Kidney epithelial cell (primary cell): ENCODE measurements around the gene LIPT1. TPM values are rescaled to one million over a fixed set of nuclear protein-coding genes. Genes with fewer than 3 reads are reported as not detected.

Source experiments
- DNase-seq: peaks from one replicate; pipeline ENCODE4 v3.0.0-alpha.2; 2010; ENCODE audit warnings: low read depth
- H3K27me3 ChIP-seq: 2 replicates; pipeline ENCODE4 v1.6.0; 2011; ENCODE audit warnings: low read length; ENCODE audit not compliant: control insufficient read depth, insufficient read depth
- H3K36me3 ChIP-seq: 2 replicates; pipeline ENCODE4 v1.5.1; 2011; ENCODE audit warnings: low read length; ENCODE audit not compliant: control insufficient read depth, insufficient read depth
- H3K4me3 ChIP-seq: 2 replicates; pipeline ENCODE4 v1.5.1; 2011; ENCODE audit warnings: low read depth, mild to moderate bottlenecking, control low read depth, low read length
- CTCF ChIP-seq: IDR thresholded peaks from 2 replicates; pipeline ENCODE4 v1.5.1; 2011; ENCODE audit warnings: mild to moderate bottlenecking, moderate library complexity, low read length, control low read depth, inconsistent platforms; ENCODE audit not compliant: insufficient read depth, poor library complexity, severe bottlenecking
- total RNA-seq: library from RNA; depleted of rRNA; stranded (reverse); fragments of >200 nt; gene quantifications from 2 replicates; pipeline ENCODE4 v1.2.3, GENCODE V29; 2015

LIPT1 gene
- total RNA-seq, 1 donor from 2014 or later = 4.5 TPM

GRCh38 chr2:99150706-99151105, 4.1 kb upstream of the LIPT1 start:
- Histone ChIP-seq H3K4me3 (no peak overlapping the region), H3K36me3 (no peaks in the 10 kb centered on the region), H3K27me3 (no peaks in the 10 kb centered on the region)
- no peak for TF ChIP-seq CTCF
- DNase-seq = no peak

- Histone ChIP-seq H3K27me3 (no peaks in the 10 kb centered on the region), H3K4me3 (no peak overlapping the region), H3K36me3 (no peaks in the 10 kb centered on the region)
- TF ChIP-seq CTCF = no peak
- no peak for DNase-seq
Observed at GRCh38 chr2:99152199-99152895, 2.4 kb upstream of the LIPT1 start.

- H3K36me3 ChIP-seq = no peaks in the 10 kb centered on the region
- no peak for DNase-seq
Observed at GRCh38 chr2:99153921-99154604, 704 bp upstream of the LIPT1 start.

GRCh38 chr2:99156891-99157290, 2.1 kb downstream of the LIPT1 start:
- Histone ChIP-seq H3K4me3 (no peak overlapping the region), H3K36me3 (no peaks in the 10 kb centered on the region), H3K27me3 (no peaks in the 10 kb centered on the region)
- TF ChIP-seq CTCF = no peak
- no peak for DNase-seq

More at GRCh38 chr2:99153921-99154604, 704 bp upstream of the LIPT1 start:
- Histone ChIP-seq H3K4me3 (peak overlapping the region; percentile 76), H3K27me3 (no peaks in the 10 kb centered on the region)
- no peak for TF ChIP-seq CTCF

- no peak for TF ChIP-seq CTCF
- DNase-seq = no peak
- Histone ChIP-seq H3K4me3 (no peak overlapping the region), H3K36me3 (no peaks in the 10 kb centered on the region), H3K27me3 (no peaks in the 10 kb centered on the region)
Observed at GRCh38 chr2:99158599-99158998, 3.8 kb downstream of the LIPT1 start.
